ENCODE data around the gene GAK. TPM values are rescaled to one million over a fixed set of nuclear protein-coding genes. Genes with fewer than 3 reads are reported as not detected.

GAK gene
- total RNA-seq, 1 donor from 2014 or later: 138 TPM

DNA sequence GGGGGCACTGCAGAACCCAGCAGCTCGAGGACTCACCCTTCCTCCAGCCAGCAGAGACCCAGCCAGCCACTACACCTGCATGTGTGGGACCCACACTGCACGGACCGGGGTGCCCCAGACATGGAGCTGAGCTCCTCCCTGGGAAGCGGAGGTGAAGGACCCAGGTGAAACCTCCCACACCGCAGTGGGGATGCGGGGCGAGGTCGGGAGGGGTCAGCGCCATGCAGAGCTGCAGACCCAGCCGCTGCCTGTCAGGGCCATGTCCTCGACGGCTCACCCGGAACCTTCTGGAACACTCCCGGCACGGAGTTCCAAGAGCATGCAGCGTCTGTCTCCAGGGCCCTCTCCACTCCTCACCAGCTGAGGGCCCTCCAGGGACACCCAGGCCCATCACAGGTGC lies 42.6 kb downstream of the GAK start:
- DNase-seq: no peak
- peaks cover 72% of the 10 kb centered on the region for H3K36me3 ChIP-seq

DNA sequence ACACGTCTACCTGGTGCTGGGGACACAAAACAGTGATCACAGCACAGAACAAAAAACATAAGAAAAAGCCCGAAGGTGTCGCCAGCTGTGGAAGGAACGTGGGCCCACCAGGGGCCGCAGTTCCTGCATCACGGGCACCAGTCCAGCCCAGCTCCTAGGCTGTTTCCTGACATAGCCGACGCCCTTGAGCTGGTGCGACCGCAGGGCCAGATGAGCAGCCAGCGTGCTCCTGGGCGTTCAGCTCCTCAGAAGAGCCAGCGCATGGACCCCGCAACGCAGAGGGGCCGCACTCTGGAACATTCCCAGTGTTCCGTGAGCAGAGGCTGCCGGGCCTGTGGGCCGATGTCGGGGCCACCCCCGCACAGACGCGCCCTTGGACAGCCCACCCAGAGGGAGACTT lies 44.1 kb downstream of the GAK start:
- intact Hi-C loops (cut with DNase I): no loop called here
- ATAC-seq: no peak
- peaks cover 74% of the 10 kb centered on the region for H3K36me3 ChIP-seq
- no peaks in the 10 kb centered on the region for H3K4me1 ChIP-seq
- H3K27me3 ChIP-seq: no peaks in the 10 kb centered on the region
- no peaks in the 10 kb centered on the region for H3K9me3 ChIP-seq
- DNase-seq: no peak
- no peak overlapping the region for H3K27ac ChIP-seq
- TF ChIP-seq, protein P1, sequence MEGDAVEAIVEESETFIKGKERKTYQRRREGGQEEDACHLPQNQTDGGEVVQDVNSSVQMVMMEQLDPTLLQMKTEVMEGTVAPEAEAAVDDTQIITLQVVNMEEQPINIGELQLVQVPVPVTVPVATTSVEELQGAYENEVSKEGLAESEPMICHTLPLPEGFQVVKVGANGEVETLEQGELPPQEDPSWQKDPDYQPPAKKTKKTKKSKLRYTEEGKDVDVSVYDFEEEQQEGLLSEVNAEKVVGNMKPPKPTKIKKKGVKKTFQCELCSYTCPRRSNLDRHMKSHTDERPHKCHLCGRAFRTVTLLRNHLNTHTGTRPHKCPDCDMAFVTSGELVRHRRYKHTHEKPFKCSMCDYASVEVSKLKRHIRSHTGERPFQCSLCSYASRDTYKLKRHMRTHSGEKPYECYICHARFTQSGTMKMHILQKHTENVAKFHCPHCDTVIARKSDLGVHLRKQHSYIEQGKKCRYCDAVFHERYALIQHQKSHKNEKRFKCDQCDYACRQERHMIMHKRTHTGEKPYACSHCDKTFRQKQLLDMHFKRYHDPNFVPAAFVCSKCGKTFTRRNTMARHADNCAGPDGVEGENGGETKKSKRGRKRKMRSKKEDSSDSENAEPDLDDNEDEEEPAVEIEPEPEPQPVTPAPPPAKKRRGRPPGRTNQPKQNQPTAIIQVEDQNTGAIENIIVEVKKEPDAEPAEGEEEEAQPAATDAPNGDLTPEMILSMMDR (IDR thresholded peaks at IDR 0.05): no peak
- H3K4me3 ChIP-seq: no peak overlapping the region

More for the DNA sequence above, 42.6 kb downstream of the GAK start:
- no peak overlapping the region for H3K4me3 ChIP-seq
- no peaks in the 10 kb centered on the region for H3K9me3 ChIP-seq
- H3K27ac ChIP-seq: no peak overlapping the region
- no peak for ATAC-seq
- intact Hi-C loops (cut with DNase I): no loop called here
- no peaks in the 10 kb centered on the region for H3K4me1 ChIP-seq
- no peaks in the 10 kb centered on the region for H3K27me3 ChIP-seq
- TF ChIP-seq, protein P1 (IDR thresholded peaks at IDR 0.05): no peak

DNA sequence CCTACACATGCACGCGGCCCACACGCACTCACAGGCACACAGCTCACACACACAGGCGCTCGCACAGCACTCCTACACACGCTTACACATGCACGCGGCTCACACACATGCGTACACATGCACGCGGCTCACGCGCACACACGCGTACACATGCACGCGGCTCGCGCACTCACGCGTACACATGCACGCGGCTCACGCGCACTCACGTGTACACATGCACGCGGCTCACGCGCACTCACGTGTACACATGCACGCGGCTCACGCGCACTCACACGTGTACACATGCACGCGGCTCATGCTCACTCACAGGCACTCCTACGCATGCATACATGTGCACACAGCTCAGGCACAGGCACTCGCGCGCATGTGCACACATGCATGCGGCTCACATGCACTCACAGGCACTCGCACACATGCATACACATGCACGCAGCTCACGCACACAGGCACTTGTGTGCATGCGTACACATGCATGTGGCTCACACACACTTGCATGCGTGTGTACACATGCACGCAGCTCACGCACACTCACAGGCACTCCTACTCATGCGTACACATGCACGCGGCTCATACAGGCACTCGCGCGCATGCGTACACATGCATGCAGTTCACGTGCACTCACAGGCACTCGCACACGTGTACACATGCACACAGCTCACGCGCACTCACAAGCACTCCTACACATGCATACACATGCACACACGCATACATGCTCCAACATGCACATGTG lies 44.9 kb downstream of the GAK start:
- H3K9me3 ChIP-seq: no peaks in the 10 kb centered on the region
- DNase-seq: no peak
- ATAC-seq: no peak
- H3K27ac ChIP-seq: no peak overlapping the region
- no peaks in the 10 kb centered on the region for H3K27me3 ChIP-seq
- no peak overlapping the region for H3K4me3 ChIP-seq
- intact Hi-C loops (cut with DNase I): no loop called here
- peaks cover 73% of the 10 kb centered on the region for H3K36me3 ChIP-seq
- H3K4me1 ChIP-seq: no peaks in the 10 kb centered on the region
- TF ChIP-seq, protein P1 (IDR thresholded peaks at IDR 0.05): no peak

DNA sequence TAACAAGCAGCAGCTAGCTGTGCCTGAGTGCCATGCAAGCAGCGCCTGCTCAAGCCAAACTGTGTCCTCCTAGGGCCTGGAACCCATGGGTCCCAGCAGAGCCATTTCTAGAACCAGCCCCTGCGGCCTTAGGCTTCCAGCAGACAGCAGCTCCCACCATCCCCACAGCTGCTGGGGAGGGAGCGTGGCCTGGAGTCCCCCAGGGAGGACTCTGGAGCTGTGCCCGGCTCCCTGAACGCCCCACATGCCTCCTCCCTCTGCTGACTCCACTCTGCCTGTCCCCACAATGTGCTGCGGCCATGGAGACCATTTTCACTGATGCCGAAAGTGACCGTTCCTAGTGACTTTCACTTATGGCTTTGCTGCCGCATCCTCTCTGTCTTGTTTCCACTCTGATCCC lies 45.9 kb downstream of the GAK start:
- ATAC-seq (no peak), DNase-seq (no peak)
- Histone ChIP-seq H3K27me3 (no peaks in the 10 kb centered on the region), H3K4me1 (no peaks in the 10 kb centered on the region), H3K4me3 (no peak overlapping the region), H3K36me3 (peaks cover 79% of the 10 kb centered on the region), H3K9me3 (no peaks in the 10 kb centered on the region), H3K27ac (no peak overlapping the region)
- intact Hi-C loops (cut with DNase I): no loop called here
- TF ChIP-seq, protein P1 (IDR thresholded peaks at IDR 0.05): no peak

DNA sequence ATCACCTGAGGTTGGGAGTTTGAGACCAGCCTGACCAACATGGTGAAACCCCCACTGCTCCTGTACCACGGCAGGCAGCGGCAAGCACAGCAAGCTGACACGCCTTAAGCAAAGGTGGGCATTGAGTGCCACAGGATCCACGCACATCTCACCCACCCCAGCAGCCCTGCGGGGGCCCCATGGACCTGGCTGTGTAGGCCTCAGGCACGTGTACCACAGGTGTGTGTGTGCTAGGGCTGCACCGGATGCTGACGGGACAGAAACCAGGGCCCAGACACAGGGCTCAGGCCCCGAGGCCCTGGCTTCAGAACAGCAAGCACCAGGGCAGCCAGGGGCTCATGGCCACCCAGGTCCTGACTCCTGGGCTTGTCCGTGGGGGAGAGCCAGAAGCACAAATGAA lies 46.8 kb downstream of the GAK start:
- Histone ChIP-seq H3K4me1 (no peaks in the 10 kb centered on the region), H3K27ac (no peak overlapping the region), H3K4me3 (no peak overlapping the region), H3K9me3 (no peaks in the 10 kb centered on the region), H3K27me3 (no peaks in the 10 kb centered on the region), H3K36me3 (peaks cover 86% of the 10 kb centered on the region)
- TF ChIP-seq, protein P1 (IDR thresholded peaks at IDR 0.05): no peak
- DNase-seq (no peak), ATAC-seq (no peak)
- intact Hi-C loops (cut with DNase I): no loop called here

Measured in upper lobe of right lung (tissue), 1 donor.